NCI-H1092 treated with DMSO at 0.1 percent for 48 hours (cell line): ENCODE results near the gene ENOX2.
A peak's percentile ranks its signal among the peaks of the same experiment; 100 is the strongest.

Source experiments
- DNase-seq: peaks from one replicate; lab custom pipeline; 2025; lab: John Stamatoyannopoulos, UW

Gene ENOX2

DNA sequence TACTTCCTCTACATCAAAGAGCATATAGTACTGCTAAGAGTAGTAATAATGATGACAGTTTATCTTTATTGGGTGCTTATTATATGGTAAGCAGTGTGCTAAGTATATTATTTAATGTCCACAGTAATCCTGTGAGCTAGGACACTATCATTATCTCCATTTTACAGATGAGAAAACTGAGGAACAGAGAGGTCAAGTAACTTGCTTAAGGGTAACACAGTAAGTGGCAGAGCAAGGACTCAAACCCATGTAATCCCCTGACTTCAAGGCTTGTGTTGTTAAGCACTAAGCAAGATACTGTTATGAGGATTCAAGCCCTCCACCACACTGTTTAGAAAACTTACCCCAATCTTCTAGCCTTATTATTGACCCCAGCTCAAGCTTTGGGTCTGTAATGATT is 202.4 kb downstream of the ENOX2 start:
- no peak for DNase-seq

DNA sequence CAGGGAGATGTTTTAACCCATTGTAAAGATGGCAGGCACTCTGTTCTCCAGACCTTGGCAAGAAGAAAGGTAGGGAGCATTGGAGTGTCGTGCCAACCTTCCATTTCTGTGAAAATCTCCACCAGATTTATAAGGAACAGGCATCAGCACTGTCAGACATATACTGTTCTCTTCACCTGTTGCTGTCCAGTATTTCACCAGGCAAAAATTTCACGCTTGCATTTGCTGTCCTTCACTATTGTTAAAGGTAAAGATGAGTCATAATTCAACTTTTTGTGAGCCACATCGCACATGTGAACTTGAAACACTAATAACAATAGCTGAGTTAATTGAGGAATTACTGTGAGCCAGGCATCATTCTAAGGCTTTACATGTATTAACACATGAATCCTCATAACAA is 203.4 kb downstream of the ENOX2 start:
- no peak for DNase-seq

DNA sequence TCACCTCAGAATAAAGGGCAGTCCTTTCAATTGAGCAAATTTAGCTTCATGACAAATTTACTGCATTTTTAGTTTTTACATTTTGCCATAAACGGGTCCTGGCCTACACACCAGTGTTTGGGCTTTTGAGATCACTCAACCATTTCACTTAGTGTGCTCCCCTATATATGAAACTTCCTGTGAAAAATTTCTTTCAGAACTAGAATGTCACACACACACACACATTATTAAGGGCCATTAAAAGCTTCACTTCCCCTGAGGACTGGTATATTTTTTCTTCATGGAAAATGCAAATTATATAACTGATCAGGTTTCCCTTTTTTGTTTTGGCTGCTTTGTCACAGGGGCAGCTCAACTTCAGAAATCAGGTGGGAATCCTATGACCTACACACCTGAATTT is 206.5 kb downstream of the ENOX2 start:
- DNase-seq, result no peak

DNA sequence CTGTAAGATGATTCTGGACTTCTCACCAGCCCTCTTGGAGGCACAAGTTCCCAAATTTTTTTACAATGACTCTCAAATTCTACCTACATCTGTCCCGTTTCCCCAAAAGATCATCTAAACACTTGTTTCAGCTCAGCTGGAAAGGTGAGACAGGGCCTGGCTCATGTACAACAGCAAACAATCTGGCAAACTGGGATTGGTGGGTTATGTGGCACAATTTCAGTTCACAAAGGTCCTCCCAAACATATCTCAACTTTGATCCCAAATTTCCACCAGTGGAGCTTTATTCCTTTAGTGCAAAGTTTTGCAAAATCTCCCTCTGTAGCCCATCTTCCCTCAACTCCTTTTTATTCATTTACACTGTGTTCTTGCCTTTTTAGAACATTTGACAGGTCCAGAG is 207.1 kb downstream of the ENOX2 start:
- no peak for DNase-seq

DNA sequence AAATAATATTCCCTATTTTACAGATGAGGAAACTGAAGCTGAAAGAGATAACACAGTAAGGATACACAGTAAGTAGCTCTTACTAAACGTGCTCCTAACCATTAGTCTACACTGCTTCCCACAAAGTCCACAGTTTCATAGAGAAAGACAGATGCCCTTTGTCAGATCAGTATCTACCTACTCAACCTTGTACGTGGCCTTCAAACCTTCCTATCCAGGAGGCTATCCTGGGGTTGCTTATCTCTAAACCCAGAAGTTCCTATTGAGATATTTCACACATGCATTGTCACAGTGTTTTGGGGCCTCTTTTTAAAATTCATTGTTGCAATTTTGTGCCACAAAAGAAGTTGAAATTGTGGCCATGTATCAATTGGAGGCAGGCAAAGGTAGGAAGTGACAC is 208.0 kb downstream of the ENOX2 start:
- no peak for DNase-seq

DNA sequence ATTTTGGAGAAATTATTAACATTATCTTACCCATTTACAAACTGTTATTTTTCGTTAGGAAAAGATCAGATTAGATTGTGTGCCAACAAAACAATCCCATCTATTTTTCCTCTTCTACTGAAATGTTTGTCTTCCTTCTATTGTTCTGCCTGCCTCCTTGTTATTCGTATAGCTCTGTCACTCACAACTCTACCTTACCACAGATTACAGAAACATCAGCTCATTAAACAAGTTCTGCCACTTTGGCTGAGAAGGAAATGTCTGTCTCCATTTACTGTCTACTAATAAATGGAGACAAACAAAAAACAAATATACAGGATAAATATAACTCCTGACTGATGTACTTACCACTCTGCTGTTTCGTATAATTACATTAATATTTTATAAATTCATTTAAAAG is 211.4 kb downstream of the ENOX2 start:
- DNase-seq, result no peak

DNA sequence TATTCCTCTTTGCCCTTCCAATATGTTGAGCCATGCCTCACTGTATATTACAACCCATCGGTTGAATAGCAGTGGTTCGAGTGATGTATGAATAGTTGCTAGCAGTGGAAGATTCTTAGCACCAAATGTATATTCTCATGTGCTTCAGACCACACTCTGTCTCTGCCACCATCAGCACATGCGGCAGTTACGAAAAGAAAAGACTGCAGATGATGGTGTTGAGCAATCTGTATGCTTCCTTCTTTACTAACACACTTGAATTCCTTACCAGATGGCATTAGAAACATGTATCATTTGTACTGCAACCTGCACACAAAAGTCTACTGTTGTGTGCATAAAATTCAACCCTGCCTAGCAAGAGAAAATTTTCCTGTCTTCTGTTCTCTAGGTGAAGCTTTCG is 214.6 kb downstream of the ENOX2 start:
- DNase-seq, result no peak

DNA sequence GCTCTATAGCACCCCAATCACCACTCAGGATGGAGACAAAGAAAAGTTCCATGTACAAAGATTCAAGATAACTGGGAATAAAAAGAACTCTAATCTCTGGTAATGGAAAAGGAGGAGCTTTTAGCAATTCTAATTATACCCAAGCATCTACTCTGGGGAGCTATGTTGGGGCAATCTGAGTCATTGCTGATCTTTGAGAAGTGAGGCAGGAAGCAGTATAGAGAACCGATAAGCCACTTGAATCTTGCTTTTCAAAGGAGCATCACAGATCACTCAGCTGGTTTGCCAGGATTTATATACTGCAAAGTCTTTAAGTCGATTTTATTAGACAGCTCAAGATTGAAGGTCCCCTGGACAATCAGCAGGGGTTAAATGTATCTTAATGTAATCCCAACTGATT is 220.0 kb downstream of the ENOX2 start:
- no peak for DNase-seq

DNA sequence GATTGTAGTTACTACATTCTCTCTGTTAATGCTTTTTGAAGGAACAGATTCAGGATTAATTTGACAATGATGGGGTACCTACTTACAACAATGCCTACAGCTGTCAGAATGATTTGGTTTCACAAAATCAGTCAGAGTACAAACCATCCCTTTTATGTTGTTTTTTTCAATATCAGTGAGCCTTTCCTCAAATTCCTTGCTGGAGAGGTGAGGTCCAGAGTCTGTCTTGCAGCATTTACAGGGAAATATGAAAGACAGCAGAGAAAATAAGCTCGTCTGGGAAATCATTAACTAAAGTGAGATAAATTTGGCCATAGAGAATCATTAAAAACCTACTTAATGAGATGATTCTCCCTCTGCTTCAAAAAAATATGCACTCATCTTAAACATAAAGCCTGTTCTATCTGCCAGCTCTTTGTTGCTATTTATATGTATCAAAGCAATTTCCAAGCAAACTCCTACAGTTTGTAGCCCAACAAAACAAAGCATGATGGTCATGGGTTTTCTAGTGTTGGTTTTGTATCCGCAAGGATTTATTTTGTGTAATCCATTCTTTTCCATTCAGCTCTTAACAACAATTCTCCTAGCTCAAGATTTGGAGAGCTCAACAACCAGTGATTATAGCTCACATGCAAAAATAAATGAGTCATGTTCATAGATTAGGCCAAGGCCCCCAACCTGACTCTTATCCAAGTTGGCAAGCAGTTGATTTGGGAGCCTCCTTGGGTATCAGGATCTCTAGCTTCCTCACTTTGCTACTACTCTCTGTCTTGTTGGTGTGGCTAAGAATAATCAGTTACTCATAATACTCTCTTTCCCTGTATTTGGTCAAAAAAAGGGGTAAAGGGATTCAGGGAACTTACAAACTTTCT is 222.6 kb downstream of the ENOX2 start:
- no peak for DNase-seq

DNA sequence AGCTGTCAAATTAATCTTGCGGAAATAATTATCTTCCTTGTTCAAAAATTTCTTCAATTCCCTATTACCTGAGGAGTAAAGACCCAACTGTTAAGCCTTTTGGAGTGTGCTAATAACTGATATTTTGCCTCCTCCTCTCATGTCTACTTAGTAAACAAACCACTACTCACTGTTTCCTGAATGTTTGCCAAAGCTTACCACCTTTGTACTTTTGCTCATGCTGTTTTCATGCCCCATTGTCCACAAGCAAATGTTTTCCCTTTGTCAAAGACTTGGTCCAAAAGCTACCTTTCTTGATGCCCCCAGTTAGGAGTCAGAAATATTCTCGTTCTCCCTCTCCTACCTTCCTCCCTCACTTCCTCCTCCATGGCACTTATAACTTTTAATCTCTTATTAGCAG is 226.1 kb downstream of the ENOX2 start:
- DNase-seq, result no peak

DNA sequence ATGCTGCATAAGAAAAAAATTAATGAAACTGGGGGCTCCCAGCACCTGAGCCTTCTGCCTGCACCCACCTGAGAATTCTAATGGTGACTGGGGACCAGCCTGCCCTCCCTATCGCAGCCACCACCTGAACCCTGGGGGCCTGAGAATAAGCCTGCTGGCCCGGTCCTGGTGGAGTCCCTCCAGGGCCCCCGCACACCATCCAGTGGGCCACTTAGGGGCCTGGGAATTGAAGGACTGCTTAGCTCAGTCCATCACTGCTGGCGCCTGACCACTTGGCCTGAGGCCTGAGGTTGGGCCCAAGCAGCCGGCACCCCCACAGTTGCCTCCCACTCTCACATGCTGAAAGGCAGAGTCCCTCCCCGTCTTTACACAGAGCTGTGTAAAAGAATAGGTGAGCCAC is 230.8 kb downstream of the ENOX2 start:
- no peak for DNase-seq

DNA sequence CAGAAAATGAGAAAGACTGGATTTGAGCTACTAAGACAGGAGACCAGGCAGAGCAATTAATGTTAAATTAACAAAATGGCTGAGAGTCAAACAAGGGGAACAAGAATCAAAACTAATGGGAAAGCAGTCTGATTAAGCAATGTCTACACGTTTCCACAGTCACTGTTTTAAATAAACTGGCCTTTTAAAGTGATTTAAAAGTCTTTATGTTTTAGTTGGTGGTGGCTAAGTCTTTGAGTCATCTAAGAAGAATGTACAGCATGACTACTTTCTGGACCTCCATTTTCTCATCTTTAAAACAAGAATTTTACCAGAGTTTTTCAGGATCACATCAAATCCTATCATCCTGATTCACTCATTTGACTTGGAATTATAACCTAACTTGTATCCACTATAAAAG is 233.8 kb downstream of the ENOX2 start:
- no peak for DNase-seq

DNA sequence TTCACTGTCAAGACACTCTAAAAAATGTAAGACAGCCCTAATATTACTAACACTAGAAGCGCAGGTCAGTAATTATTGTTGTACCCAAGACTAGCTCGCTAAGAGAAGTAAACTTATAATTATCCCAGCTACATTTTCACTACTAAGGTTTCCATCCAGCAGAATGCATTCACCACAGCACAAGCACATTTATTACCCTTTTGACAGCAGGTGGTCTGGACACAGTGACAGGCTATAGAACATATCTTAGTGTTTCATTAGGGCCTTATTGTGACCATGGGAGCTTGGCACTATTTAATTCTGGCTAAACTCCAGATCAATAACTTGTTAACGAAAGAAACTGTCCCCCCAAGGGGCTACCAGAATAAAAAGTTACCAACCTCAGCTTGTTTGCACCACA is 237.7 kb downstream of the ENOX2 start:
- DNase-seq, result no peak

DNA sequence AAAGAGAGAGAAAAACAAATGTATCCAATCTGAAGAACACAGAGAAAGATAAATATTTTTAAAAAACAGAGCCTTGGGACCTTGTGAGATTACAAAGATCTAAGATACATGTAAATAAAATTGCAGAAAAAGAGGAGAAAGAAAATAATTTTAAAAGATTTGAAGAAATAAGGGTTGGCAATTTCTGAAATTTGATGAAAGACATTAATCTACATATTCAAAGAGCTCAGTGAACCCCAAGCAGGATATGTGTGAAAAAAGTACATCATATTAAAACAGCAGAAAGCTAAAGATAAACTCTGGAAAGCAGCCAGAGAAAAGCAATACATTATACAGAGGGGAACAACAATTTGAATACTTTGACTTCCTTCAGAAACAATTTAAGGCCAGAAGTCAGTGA is 244.7 kb downstream of the ENOX2 start:
- DNase-seq, result no peak

DNA sequence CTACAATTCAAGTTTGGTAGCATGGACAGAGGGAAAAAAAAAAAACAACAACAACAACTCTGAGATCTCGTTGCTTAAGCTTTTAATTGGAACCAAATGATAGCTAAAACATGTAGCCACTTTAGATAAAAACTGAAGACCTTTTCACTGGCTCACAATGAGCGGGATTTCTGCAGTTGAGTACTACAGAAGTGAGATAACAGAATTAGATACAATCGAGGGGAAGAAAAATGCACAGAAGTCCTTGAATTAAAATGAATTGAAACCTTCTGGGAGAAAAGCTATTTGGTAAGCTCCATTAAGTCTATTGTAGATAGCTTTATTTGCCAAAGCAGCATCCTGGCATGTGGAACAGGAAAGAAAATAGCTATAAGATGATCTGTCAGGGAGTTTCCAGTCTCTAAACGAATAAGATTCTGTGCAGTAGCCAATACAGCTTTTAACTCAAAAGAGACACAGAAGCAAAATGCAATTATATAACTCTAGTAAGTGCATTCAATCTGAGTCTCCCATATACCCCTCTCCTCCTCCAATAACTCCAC is 248.5 kb downstream of the ENOX2 start:
- DNase-seq, result no peak

DNA sequence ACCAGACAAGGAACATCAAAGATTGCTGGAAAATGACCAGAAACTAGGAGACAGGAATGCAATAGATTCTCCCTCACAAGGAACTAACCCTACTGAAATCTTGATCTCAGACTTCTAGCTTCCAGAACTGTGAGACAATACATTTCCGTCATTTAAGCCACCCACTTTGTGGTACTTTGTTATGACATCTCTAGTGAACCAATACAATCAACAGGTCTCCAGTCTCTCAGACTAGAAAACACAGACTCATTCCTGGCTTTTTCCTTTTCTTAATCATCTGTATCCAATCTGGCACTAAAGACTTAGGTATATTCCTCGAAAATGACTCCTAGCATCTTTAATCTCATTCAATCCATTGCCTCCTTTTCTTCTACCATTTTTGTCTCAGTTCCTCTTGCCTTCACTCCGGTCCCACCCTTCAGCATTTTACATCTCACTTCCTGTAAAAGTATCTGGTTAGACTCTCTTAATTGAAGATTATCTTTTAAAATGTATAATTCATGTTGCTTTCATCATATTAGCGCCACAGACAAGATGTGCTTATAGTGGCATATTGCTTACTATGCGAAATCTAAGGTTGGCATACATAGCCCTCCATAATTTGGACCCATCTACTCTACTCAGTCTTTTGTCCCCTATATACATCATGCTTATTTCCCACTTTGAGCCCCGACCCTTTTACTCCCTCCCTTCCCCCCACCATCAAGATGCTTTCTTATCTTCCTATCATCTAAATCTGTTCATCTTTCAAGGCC is 250.0 kb downstream of the ENOX2 start:
- DNase-seq, result no peak

DNA sequence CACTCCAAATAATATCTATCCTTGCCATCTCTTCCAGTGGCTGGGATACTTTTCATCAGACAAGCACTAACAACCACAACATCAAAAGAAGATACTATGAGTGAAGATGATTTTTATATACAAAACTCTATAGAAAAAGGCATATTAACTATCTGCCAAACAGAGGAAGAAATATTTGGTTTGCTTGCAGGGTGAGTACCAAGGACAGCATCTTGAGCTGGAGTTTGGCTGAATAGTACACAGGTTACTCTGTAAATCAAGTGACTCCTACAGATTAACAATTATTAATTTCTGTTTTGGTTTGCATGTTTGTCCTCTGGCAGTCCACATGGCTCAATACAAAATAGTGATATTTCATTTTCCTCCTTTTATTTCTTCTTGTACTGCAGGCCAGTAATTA is 253.3 kb downstream of the ENOX2 start:
- no peak for DNase-seq

DNA sequence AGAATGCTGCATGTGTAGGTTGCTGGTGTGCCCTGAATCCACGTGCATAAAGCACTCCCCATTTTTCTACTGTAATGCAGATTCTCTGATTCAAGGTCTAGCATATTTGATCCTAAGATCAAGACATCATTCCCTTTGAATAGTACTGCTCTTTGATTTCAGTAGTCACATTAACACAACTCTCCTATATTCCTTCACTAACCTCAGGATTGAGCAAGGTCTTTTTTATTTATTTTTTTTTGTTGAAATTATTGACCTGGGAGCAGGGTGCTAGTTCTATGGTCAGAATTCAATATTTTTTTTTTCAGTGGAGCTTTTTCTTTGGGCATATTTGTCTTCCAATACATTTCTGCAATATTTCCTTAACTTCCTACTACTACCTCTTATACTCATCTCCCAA is 255.5 kb downstream of the ENOX2 start:
- no peak for DNase-seq

DNA sequence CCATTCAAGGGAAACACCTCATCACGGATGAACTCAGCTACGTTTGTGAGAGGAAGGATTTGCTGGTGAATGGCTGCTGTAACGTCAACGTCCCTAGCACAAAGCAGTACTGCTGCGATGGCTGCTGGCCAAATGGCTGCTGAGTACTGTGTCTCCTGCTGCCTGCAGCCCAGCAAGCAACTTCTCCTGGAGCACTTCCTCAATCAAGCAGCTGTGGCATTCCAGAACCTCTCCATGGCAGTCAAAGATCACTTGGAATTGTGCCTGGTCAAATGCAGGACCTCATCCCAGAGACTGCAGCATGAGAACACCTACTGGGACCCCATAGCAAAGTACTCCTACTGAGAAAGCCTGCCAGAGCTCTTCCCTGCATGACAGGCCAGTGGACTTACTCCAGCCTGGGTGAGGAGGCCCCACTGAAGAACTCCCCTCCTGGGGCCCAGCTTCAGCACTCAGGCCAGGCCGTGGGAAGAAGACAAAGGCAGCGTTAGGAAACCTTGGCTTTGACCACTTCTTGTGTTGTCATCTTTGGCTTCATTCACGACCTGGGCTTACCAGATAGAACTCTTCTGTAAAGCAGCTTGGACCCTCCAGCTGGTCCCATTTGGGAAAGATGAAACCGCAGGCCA is 256.9 kb downstream of the ENOX2 start:
- DNase-seq, result no peak

DNA sequence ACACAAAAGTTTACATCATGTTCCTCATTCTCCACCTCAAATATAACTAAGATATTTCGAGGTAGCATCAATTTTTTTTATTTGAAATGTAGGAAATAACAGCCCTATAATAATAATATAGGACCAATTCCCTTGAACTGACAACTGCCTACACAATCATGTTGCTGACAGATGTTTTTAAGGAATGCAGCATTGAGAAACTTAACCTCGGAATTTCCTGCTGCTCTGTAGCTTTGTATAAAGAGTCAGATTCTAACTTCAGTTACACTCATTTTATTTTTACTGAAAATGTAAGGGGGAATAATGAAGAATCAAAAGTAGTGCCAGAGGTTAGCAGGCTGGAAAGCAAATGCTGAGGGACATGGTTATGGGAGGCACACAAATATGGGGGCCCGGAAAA is 265.4 kb downstream of the ENOX2 start:
- no peak for DNase-seq

DNA sequence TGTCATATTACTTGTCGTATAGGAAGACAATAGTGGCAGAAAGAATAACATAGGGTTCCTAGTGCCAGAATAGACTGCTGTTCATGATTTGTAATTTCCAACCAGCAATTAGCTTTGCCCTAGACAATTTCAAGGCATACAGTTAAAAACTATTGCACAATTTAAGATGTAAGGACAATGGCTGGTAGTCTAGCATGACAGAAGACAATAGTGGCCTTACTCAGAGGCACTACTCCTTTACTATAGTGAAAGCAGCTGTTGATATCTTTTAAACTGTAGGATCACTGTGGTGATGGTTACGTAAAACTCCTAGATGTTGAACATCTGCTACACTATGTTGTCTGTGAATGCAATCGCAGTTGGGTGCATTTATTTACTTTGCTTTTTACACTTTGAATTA is 266.7 kb downstream of the ENOX2 start:
- DNase-seq, result no peak

DNA sequence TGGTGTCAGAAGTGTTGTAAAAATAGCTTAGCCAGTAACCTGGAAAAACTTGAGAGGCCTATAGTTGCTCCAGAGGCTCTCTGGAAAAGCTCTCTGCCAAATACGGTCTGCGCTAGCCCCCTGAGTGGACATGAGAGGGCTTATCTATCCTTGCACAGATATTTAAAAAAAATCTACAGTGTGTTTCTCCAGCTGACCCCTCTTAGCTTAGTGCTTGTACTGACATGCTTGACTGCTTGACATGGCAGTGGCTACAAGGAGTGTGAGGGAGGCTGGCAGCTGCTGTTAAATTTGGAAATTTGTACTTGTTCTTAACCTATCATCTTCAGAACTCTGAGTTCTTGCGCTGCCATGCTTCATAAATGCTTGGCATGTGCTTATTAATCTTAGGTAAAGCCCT is 272.0 kb downstream of the ENOX2 start:
- peak; percentile 29 for DNase-seq

DNA sequence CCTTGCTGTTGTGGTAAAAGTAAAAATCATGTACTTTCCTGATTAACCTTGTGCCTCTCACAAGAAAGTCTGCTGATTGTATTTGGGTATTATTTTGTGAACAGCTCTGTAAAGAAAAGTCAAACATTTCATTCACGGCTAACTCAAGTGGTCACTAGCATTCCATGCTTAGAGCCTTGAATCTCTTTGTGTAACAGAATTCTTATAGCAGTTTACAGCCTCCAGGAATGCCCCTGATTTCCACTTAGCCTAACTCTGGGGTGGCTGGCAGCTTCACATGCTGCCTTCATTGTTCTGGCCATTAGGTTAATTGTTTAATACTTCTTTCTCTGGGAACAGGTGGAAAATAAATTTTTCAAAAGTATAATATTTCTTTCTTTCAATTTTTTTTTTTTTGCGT is 274.5 kb downstream of the ENOX2 start:
- no peak for DNase-seq
